Skeletal muscle tissue (tissue), 4 donors: Measurements from ENCODE around the gene GRPEL2. TPM values are rescaled to one million over a fixed set of nuclear protein-coding genes. Genes with fewer than 3 reads are reported as not detected.

Experiments used
- H3K27ac ChIP-seq: one replicate; pipeline ENCODE4 v1.7.0; 2013; ENCODE audit warnings: mild to moderate bottlenecking, low read depth, low read length, inconsistent platforms
- H3K27me3 ChIP-seq, 3 donors: one replicate each; pipeline ENCODE4 v1.7.0; 2013; ENCODE audit warnings: low read length in 3 of 3; ENCODE audit not compliant: control insufficient read depth in 3 of 3, insufficient read depth in 3 of 3
- H3K36me3 ChIP-seq, 3 donors: one replicate each; pipeline ENCODE4 v1.7.0; 2013; ENCODE audit warnings: low read length in 3 of 3; ENCODE audit not compliant: control insufficient read depth in 3 of 3, insufficient read depth in 3 of 3
- H3K4me1 ChIP-seq, 3 donors: one replicate each; pipeline ENCODE4 v1.7.0; 2013; ENCODE audit warnings: low read length in 3 of 3, mild to moderate bottlenecking in 3 of 3; ENCODE audit not compliant: control insufficient read depth in 3 of 3, insufficient read depth in 3 of 3
- H3K4me3 ChIP-seq, 3 donors: one replicate each; pipeline ENCODE4 v1.7.0; 2013; ENCODE audit warnings: low read length in 3 of 3
- H3K9ac ChIP-seq, 3 donors: one replicate each; pipeline ENCODE4 v1.7.0; 2013; ENCODE audit warnings: low read length in 3 of 3, mild to moderate bottlenecking in 3 of 3, moderate library complexity in 2 of 3, low read depth in 1 of 3
- H3K9me3 ChIP-seq, 3 donors: one replicate each; pipeline ENCODE4 v1.7.0; 2013; ENCODE audit warnings: low read length in 3 of 3; ENCODE audit not compliant: control insufficient read depth in 3 of 3
- total RNA-seq: library from RNA; depleted of rRNA; stranded (reverse); fragments of >200 nt; gene quantifications from one replicate; pipeline ENCODE4 v1.2.3, GENCODE V29; 2014
- donor health status: Osteomylitis.

GRPEL2 gene
- total RNA-seq, 1 donor from 2014 or later, result 14.1 TPM

DNA sequence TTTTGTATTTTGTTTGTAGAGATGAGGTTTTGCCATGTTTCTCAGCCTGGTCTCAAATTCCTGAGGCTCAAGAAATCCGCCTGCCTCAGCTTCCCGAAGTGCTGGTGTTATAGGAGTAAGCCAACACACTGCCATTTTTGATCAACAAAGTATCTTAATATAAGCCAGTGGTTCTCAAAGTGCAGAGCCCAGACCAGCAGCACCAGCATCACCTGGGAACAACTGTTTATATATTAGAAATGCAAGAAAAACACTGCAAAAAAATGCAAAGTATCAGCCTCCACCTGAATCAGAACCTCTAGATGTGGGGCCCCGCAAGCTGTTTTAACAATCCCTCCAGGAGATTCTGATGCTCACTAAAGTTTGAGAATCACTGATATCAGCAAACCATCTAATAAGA, 27.6 kb downstream of the GRPEL2 start:
- peaks cover 14 to 17% (median 16%) of the 10 kb centered on the region in 3 donors for H3K4me1 ChIP-seq
- H3K27ac ChIP-seq, result no peak overlapping the region
- H3K4me3 ChIP-seq, result no peak overlapping the region
- no peaks in the 10 kb centered on the region for H3K36me3 ChIP-seq
- H3K9me3 ChIP-seq, result no peaks in the 10 kb centered on the region
- no peaks in the 10 kb centered on the region for H3K27me3 ChIP-seq
- H3K9ac ChIP-seq, result no peak overlapping the region

DNA sequence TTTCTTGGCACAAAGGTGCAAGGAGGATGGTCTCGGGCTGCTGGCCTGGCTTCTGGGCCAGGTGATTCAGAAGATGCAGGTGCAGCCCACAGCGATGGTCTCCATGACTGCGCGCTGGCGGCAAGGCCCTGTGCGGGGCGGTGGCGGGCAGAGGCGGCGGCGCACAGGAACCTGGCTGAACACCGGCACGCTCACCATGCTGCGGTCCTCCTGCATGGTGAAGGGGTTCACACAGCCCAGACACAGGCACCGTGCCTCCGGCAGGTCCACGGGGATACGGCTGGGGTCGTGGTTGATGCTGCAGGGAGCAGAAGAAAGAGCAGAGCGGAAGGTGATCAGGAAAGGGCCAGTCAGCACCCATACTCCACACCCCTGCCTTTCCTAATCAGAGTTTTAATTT, 29.0 kb downstream of the GRPEL2 start:
- H3K9me3 ChIP-seq, result no peaks in the 10 kb centered on the region
- H3K4me1 ChIP-seq, result peaks cover 14 to 19% (median 16%) of the 10 kb centered on the region in 3 donors

DNA sequence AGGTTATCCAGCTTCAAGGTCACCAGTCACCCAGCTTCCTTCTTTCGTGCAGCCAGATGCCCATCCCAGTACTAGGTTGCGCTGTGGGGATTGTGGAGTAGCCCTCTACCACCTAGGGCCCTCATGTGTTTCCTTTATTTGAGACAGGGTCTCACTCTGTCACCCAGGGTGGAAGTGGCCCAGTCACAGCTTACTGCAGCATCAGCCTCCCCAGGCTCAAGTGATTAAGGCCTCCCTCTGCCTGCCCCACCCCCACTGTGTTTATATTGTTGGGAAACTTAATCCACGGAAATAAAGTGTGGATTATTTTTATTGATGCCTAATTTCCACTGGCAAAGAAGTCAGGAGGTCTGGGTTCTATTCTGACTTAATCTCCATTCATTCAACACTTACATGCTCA, 29.5 kb downstream of the GRPEL2 start:
- H3K27ac ChIP-seq, result no peak overlapping the region
- H3K27me3 ChIP-seq, result no peaks in the 10 kb centered on the region
- peaks cover 14 to 19% (median 16%) of the 10 kb centered on the region in 3 donors for H3K4me1 ChIP-seq
- H3K36me3 ChIP-seq, result no peaks in the 10 kb centered on the region
- H3K9ac ChIP-seq, result no peak overlapping the region
- no peaks in the 10 kb centered on the region for H3K9me3 ChIP-seq
- H3K4me3 ChIP-seq, result no peak overlapping the region

More for the DNA sequence above, 29.0 kb downstream of the GRPEL2 start:
- no peak overlapping the region for H3K27ac ChIP-seq
- no peak overlapping the region for H3K4me3 ChIP-seq
- H3K36me3 ChIP-seq, result no peaks in the 10 kb centered on the region
- no peaks in the 10 kb centered on the region for H3K27me3 ChIP-seq
- H3K9ac ChIP-seq, result no peak overlapping the region

DNA sequence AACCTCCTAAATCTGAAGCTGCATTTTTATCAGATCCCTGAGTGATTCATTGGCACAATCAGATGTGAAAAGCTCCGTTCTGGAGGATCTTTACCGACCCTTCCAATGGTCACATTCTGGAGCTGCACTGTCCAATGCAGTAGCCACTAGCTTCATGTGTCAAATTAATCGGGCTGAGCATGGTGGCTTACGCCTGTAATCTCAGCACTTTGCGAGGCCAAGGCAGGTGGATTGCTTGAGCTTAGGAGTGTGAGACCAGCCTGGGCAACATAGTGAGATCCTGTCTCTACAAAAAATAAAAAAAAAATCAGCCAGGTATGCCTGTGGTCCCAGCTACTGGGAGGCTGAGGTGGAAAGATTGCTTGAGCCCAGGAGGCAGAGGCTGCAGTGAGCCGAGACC, 30.1 kb downstream of the GRPEL2 start:
- Histone ChIP-seq H3K36me3 (no peaks in the 10 kb centered on the region), H3K4me1 (peaks cover 14 to 19% (median 16%) of the 10 kb centered on the region in 3 donors), H3K4me3 (no peak overlapping the region), H3K27me3 (no peaks in the 10 kb centered on the region), H3K27ac (no peak overlapping the region), H3K9me3 (no peaks in the 10 kb centered on the region), H3K9ac (no peak overlapping the region)

DNA sequence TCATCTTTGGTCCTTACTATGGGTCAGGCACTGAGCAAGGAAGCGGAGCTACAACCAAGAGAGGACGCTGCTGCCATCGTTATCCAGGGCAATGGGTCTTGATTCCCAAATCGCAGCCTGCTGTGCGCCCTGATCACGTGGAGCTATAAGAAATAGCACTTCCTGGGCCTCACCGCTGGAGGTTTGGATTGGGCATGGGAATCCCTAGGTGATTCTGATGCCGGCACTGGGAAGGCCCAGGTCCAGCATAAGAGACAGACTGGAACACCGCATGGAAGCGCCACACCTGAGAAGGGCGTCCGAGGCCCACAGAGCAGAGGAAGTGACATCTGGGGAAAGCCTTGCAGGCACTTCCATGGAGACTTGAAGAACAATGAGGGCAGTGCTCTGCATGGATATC, 30.8 kb downstream of the GRPEL2 start:
- Histone ChIP-seq H3K9ac (no peak overlapping the region), H3K27me3 (no peaks in the 10 kb centered on the region), H3K27ac (no peak overlapping the region), H3K9me3 (no peaks in the 10 kb centered on the region), H3K36me3 (no peaks in the 10 kb centered on the region), H3K4me1 (peaks cover 10 to 18% (median 14%) of the 10 kb centered on the region in 3 donors), H3K4me3 (no peak overlapping the region)

DNA sequence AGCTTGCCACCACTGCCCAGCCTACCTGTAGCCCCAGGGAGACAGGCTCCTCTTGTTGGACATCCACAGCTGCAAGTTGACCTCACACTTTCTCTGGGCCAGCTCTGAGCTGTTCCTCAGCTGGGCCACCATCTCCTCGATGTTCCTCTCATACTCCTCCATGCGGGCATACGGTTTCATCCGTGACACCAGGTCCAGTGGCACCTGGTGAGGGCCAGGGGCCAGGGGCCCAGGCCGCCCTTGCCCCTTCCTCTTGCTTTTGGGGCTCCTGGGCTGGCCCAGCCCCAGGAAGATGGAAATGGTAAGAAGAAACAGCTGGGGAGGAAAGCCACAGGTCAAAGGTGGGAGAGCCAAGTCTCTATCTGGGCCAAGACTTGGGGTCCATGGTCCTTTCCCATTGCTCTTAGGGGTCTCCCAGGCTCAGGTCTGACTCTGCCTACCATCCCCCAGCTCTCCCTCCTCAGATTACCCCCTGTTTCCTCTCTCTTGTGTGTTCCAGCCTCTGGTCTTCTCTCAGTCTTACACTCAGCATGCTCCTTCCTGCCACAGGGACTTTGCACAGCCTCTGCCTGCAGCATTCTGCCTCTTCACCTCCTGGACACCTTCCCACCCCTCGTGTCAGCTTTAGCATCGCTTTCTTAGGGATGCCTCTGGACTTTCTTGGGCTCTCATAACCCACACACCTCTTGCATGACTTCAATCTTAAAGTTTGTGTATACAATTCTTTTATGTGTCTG, 31.6 kb downstream of the GRPEL2 start:
- Histone ChIP-seq H3K9me3 (no peaks in the 10 kb centered on the region), H3K36me3 (no peaks in the 10 kb centered on the region), H3K4me1 (peaks cover 9 to 15% (median 9%) of the 10 kb centered on the region in 3 donors), H3K27ac (no peak overlapping the region), H3K27me3 (no peaks in the 10 kb centered on the region), H3K4me3 (no peak overlapping the region), H3K9ac (no peak overlapping the region)

DNA sequence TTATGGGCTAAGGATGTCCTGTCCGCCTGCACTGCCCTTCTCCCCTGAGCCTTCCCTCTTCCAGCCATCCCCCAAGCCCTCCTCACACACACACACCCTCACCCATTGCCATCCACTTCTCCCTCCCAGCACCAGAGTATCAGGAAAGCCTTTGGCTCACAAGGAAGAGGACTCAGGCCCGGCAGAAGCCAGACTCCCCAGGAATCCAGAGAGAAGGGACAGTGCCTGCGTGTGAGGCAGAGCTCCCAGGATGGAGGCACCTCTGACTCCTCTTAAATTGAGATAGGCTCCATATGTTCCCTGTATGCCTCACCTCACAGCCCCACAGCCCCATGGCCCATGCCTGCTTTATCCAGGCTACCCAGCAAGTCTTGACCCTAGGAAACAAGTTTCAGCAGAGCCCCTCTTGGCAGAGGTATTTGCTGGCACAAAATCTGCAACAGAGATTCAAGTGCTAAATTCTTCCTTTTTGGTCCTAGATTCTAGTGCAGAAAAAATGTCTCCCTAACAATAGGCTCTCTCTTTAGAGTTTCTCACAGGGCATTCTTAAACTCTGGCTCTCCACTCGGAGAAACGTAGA, 33.0 kb downstream of the GRPEL2 start:
- Histone ChIP-seq H3K27me3 (no peaks in the 10 kb centered on the region), H3K27ac (no peak overlapping the region), H3K36me3 (no peaks in the 10 kb centered on the region), H3K9me3 (no peaks in the 10 kb centered on the region), H3K4me1 (peaks cover 19 to 22% (median 20%) of the 10 kb centered on the region in 3 donors), H3K9ac (no peak overlapping the region), H3K4me3 (no peak overlapping the region)

DNA sequence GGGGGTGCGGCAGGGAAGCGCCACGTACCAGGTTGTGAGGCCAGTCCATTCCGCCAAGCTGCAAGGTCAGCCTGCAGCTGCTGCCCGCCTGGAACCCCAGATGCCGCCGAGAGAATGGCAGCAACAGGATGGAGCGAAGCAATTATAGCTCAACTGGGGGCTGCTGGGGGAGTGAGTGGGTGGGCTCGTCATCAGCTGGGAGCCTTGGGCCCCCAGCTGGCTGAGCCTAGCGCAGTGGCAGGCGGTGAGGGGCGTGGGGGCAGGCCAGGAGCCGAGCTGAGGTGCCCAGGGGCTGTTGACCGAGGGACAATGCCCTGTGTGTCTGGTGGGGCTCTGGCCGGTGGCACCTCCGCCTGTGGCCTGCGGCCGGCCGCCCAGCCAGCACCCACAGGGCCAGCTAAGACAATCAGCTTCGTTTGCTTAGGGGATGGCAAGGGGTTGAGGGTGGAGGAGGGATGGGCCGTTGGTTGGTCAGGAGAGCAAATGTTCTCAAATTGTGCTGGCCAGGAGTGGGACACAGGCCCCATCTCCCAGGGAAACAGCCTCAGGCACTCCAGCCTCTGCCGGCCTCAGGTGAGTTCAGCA, 34.0 kb downstream of the GRPEL2 start, which contains the start of gene IL17B:
IL17B (minus strand) TSS at position 116 of the 585 bp plus-strand sequence; CDS start at position 49, 67 bp downstream.
- Histone ChIP-seq H3K27ac (peak within 1 kb of the TSS; percentile 25), H3K4me1 (peaks cover 26 to 28% (median 26%) of the 10 kb centered on the region in 3 donors), H3K27me3 (no peaks in the 10 kb centered on the region), H3K9ac (no peak within 1 kb of the TSS), H3K9me3 (no peaks in the 10 kb centered on the region), H3K36me3 (no peaks in the 10 kb centered on the region), H3K4me3 (no peak within 1 kb of the TSS)

DNA sequence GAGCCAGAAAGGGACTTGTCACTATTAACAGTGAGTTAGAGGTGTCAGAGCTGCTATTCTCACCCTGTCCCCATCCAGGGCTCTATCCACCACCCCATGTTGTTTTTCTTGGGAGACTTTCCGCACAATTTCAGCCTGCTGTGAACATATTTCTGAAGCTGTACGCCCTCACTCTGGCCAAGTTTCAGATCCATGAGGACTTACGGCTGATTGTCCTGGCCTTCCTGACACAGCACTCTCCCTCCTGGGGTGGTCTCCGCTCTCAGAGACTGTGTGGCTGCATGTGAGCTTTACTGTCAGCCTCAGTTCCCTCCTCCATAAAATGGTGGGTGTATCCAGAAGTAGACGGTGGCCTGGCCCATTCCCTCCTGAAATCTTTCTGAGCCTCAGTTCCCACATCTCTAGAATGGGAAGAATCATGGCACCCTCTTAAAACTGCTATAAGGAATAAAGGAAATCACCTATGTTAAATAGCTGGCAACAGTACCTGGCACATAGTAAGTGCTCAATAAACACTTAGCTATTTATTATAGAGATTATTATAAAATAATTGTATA, 34.6 kb downstream of the GRPEL2 start:
- H3K27me3 ChIP-seq, result no peaks in the 10 kb centered on the region
- peaks cover 26 to 31% (median 29%) of the 10 kb centered on the region in 3 donors for H3K4me1 ChIP-seq
- no peaks in the 10 kb centered on the region for H3K36me3 ChIP-seq
- no peak overlapping the region for H3K4me3 ChIP-seq
- H3K9ac ChIP-seq, result no peak overlapping the region
- H3K9me3 ChIP-seq, result no peaks in the 10 kb centered on the region
- H3K27ac ChIP-seq, result peak overlapping the region; percentile 25
